Heart left ventricle (tissue), 13 donors: Measurements from ENCODE around the gene FRMPD4.

Experiments
- POLR2A ChIP-seq, 2 donors: fragments of 450-650 bp; IDR thresholded peaks; one replicate each; pipeline ENCODE4 v1.6.1; 2017; ENCODE audit warnings: antibody characterized with exemption in 2 of 2, mild to moderate bottlenecking in 2 of 2, moderate library complexity in 2 of 2
- TF ChIP-seq, protein P1 (sequence below), 12 donors: fragments of 200-600 bp; sonication (generic) in 4 of 12; IDR thresholded peaks; one replicate each; pipeline versions ENCODE4 v1.5.0 to v1.8.0; 2018 to 2022; ENCODE audit warnings: antibody characterized with exemption in 12 of 12, mild to moderate bottlenecking in 5 of 12
- donor health status: ischemic (EF 13 %, LVEDD 7.1; RV severe dilation, severe dysfunction).
- donor health status: DM: no; HTN: yes; CAD: no.
- donor health status: DM: no; HTN: no; CAD: no.
- donor health status: ischemic (EF 25% LVEDD 6.9; RV normal size, moderate dysfunction).
- donor health status: ischemic (EF 25% LVEDD 5.7; RV mildly dilated, moderate dysfunction).
- donor health status: ischemic (EF 35%, LVEDD 5.7; RV mildly dilated, moderate dysfunction).
- donor health status: nonischemic (EF 11% LVEDD 7.7; RV severe dilation, severe dysfunction).
- donor health status: DM: yes; HTN: yes; CAD: no.
- donor health status: PGD.
- donor health status: ischemic (EF 29% LVEDD 5.4; RV normal size, mild dysfunction).
- donor health status: nonischemic (EF 23%, LVEDD 6.1; RV moderate dilation, normal function).

DNA sequence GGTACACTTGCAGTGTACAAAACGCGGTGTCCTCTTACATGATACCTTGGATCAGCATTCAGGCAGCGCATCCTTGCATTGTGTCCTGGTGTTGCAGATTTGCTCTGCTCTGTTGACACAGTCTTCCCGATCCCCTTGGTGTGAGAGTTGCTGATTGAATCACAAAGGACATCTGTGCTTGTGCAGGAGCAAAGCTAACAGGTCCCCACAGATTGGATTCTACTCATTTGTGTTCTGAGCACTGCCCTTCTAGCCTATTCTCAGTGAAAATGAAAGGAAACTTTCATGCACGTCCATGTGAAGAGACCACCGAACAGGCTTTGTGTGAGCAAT lies 171.4 kb downstream of the FRMPD4 start:
- TF ChIP-seq, protein P1, sequence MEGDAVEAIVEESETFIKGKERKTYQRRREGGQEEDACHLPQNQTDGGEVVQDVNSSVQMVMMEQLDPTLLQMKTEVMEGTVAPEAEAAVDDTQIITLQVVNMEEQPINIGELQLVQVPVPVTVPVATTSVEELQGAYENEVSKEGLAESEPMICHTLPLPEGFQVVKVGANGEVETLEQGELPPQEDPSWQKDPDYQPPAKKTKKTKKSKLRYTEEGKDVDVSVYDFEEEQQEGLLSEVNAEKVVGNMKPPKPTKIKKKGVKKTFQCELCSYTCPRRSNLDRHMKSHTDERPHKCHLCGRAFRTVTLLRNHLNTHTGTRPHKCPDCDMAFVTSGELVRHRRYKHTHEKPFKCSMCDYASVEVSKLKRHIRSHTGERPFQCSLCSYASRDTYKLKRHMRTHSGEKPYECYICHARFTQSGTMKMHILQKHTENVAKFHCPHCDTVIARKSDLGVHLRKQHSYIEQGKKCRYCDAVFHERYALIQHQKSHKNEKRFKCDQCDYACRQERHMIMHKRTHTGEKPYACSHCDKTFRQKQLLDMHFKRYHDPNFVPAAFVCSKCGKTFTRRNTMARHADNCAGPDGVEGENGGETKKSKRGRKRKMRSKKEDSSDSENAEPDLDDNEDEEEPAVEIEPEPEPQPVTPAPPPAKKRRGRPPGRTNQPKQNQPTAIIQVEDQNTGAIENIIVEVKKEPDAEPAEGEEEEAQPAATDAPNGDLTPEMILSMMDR (IDR thresholded peaks at IDR 0.05), result no peak
- TF ChIP-seq POLR2A (IDR thresholded peaks at IDR 0.05), result no peak
